Measurements from ENCODE around the gene STXBP4. TPM values are rescaled to one million over a fixed set of nuclear protein-coding genes. Genes with fewer than 3 reads are reported as not detected.

Gene STXBP4
- polyA plus RNA-seq, 1 donor (not counting 4 experiments of a cell fraction or from before 2014, with no cell fraction given): 4.2 TPM

GRCh38 chr17:55158439-55158838 is 189.9 kb downstream of the STXBP4 start:
- peaks cover 16% of the 10 kb centered on the region for H3K4me1 ChIP-seq (ENCODE audit: control insufficient read depth, extremely low read depth, insufficient read depth, low read length)
- no peak overlapping the region for H3K9ac ChIP-seq (ENCODE audit: control insufficient read depth, extremely low read depth, insufficient read depth, low read length)
- no peaks in the 10 kb centered on the region for H3K27me3 ChIP-seq (ENCODE audit: control insufficient read depth, extremely low read depth, insufficient read depth, low read length)
- no peak overlapping the region for H2AFZ ChIP-seq (ENCODE audit: control insufficient read depth, low read length)
- H3K9me3 ChIP-seq (ENCODE audit: control insufficient read depth, low read depth, low read length): no peaks in the 10 kb centered on the region
- no peaks in the 10 kb centered on the region for H3K36me3 ChIP-seq (ENCODE audit: control insufficient read depth in 2 of 2, extremely low read depth in 1 of 2, insufficient read depth in 2 of 2, low read length in 2 of 2)
- no peak overlapping the region for H3K4me3 ChIP-seq (ENCODE audit: control insufficient read depth in 2 of 3, extremely low read depth in 1 of 3, insufficient read depth in 2 of 3, low read depth in 1 of 3, low read length in 3 of 3)
- H3K79me2 ChIP-seq (ENCODE audit: control insufficient read depth, insufficient read depth, low read length): no peaks in the 10 kb centered on the region
- no peaks in the 10 kb centered on the region for H3K9me1 ChIP-seq (ENCODE audit: control insufficient read depth, extremely low read depth, insufficient read depth, low read length)
- DNase-seq (ENCODE audit: low read depth, low spot score) (no peak), FAIRE-seq (peak; percentile 88)
- no peak overlapping the region for H3K4me2 ChIP-seq (ENCODE audit: control insufficient read depth, extremely low read depth, insufficient read depth, low read depth, low read length)
- TF ChIP-seq CTCF (optimal IDR thresholded peaks at IDR 0.05 in 1 of 3, IDR thresholded peaks at IDR 0.05 in 1 of 3, conservative IDR thresholded peaks at IDR 0.05 in 1 of 3; ENCODE audit: extremely low read depth in 1 of 3, insufficient read depth in 2 of 3, low read length in 3 of 3) (no peak), EZH2 (IDR thresholded peaks at IDR 0.05; ENCODE audit: low read length) (no peak)
- no peak overlapping the region for H3K27ac ChIP-seq (ENCODE audit: control insufficient read depth, insufficient read depth, low read length)
- no peaks in the 10 kb centered on the region for H4K20me1 ChIP-seq (ENCODE audit: control insufficient read depth, extremely low read depth, insufficient read depth, low read length)
- dilution Hi-C loops (cut with MboI; ENCODE audit: extremely low pct_ligation_motif_present, low sequenced_read_pairs): no loop called here

GRCh38 chr17:55159251-55159650 is 190.7 kb downstream of the STXBP4 start:
- Histone ChIP-seq H3K9ac (ENCODE audit: control insufficient read depth, extremely low read depth, insufficient read depth, low read length) (no peak overlapping the region), H3K79me2 (ENCODE audit: control insufficient read depth, insufficient read depth, low read length) (no peaks in the 10 kb centered on the region), H3K27me3 (ENCODE audit: control insufficient read depth, extremely low read depth, insufficient read depth, low read length) (no peaks in the 10 kb centered on the region), H3K4me3 (ENCODE audit: control insufficient read depth in 2 of 3, extremely low read depth in 1 of 3, insufficient read depth in 2 of 3, low read depth in 1 of 3, low read length in 3 of 3) (no peak overlapping the region), H3K4me1 (ENCODE audit: control insufficient read depth, extremely low read depth, insufficient read depth, low read length) (peaks cover 16% of the 10 kb centered on the region), H3K9me1 (ENCODE audit: control insufficient read depth, extremely low read depth, insufficient read depth, low read length) (no peaks in the 10 kb centered on the region), H2AFZ (ENCODE audit: control insufficient read depth, low read length) (no peak overlapping the region), H3K36me3 (ENCODE audit: control insufficient read depth in 2 of 2, extremely low read depth in 1 of 2, insufficient read depth in 2 of 2, low read length in 2 of 2) (no peaks in the 10 kb centered on the region), H3K4me2 (ENCODE audit: control insufficient read depth, extremely low read depth, insufficient read depth, low read depth, low read length) (no peak overlapping the region), H4K20me1 (ENCODE audit: control insufficient read depth, extremely low read depth, insufficient read depth, low read length) (no peaks in the 10 kb centered on the region), H3K9me3 (ENCODE audit: control insufficient read depth, low read depth, low read length) (no peaks in the 10 kb centered on the region), H3K27ac (ENCODE audit: control insufficient read depth, insufficient read depth, low read length) (no peak overlapping the region)
- DNase-seq (ENCODE audit: low read depth, low spot score) (no peak), FAIRE-seq (no peak)
- no peak for TF ChIP-seq CTCF (optimal IDR thresholded peaks at IDR 0.05 in 1 of 3, IDR thresholded peaks at IDR 0.05 in 1 of 3, conservative IDR thresholded peaks at IDR 0.05 in 1 of 3; ENCODE audit: extremely low read depth in 1 of 3, insufficient read depth in 2 of 3, low read length in 3 of 3)
- no peak for TF ChIP-seq EZH2 (IDR thresholded peaks at IDR 0.05; ENCODE audit: low read length)
- dilution Hi-C loops (cut with MboI; ENCODE audit: extremely low pct_ligation_motif_present, low sequenced_read_pairs): no loop called here
